Upper lobe of right lung (tissue), 1 donor: ENCODE data around the gene CXCL8. TPM values are rescaled to one million over a fixed set of nuclear protein-coding genes. Genes with fewer than 3 reads are reported as not detected.
A peak's percentile ranks its signal among the peaks of the same experiment; 100 is the strongest.

Experiments used
- ATAC-seq: fragments of 200-7000 bp; cut with Tn5 transposase; one replicate; pipeline ENCODE4 v1.9.1; 2020; ENCODE audit warnings: mild to moderate bottlenecking, moderate library complexity
- DNase-seq: peaks from one replicate; pipeline ENCODE4 v3.0.0-alpha.2; 2020
- H3K27ac ChIP-seq: fragments of 200-600 bp; one replicate; pipeline ENCODE4 v1.8.0; 2022
- H3K27me3 ChIP-seq: fragments of 200-600 bp; one replicate; pipeline ENCODE4 v1.8.0; 2022; ENCODE audit warnings: mild to moderate bottlenecking
- H3K36me3 ChIP-seq: fragments of 200-600 bp; one replicate; pipeline ENCODE4 v1.8.0; 2022
- H3K4me1 ChIP-seq: fragments of 200-600 bp; one replicate; pipeline ENCODE4 v1.8.0; 2022
- H3K4me3 ChIP-seq: fragments of 200-600 bp; one replicate; pipeline ENCODE4 v1.8.0; 2022; ENCODE audit warnings: mild to moderate bottlenecking
- H3K9me3 ChIP-seq: fragments of 200-600 bp; one replicate; pipeline ENCODE4 v1.8.0; 2022
- CTCF ChIP-seq: fragments of 200-600 bp; IDR thresholded peaks from one replicate; pipeline ENCODE4 v1.8.0; 2022; ENCODE audit warnings: antibody characterized with exemption
- intact Hi-C: fragments of 100-400 bp; cut with DNase I; formaldehyde crosslinking; loops from one replicate; pipeline ENCODE4 v1.11.0; 2022
- total RNA-seq: library from RNA; stranded (reverse); fragmentation: NEBNext Ultra II Directional; extraction: Animal tissue kit (Norgen Biotek cat#: 25700); gene quantifications from one replicate; pipeline ENCODE4 v1.2.1, GENCODE V29; 2021
- donor health status: DM: no; HTN: yes; CAD: no; lungs with severe emphysema.

CXCL8 gene
- total RNA-seq, 1 donor from 2014 or later: 10.7 TPM

DNA sequence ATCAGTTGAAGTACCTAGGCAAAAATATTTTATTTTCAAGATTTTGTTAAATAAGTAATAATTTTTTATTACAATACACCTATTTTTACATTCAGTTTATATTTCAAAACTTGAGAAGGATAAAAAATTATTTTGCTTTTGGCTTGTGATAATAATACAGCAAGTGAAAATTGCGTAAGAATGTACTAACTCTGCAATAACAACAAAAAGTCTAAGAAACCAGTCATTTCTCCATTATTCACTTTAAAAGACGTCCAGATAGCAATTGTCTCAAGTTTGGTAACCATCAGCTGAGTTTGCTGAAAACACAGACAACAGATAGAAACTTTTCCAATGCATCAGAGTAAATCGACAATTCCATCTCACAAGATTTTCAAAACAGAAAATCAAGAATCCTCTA, 12.1 kb downstream of the CXCL8 start:
- Histone ChIP-seq H3K36me3 (no peaks in the 10 kb centered on the region), H3K9me3 (no peaks in the 10 kb centered on the region), H3K4me3 (no peak overlapping the region), H3K27me3 (no peaks in the 10 kb centered on the region), H3K4me1 (no peaks in the 10 kb centered on the region), H3K27ac (no peak overlapping the region)
- intact Hi-C loops: no loop called here
- no peak for DNase-seq
- no peak for TF ChIP-seq CTCF
- ATAC-seq: no peak

- DNase-seq (no peak), ATAC-seq (no peak)
- H3K4me3 ChIP-seq: no peak overlapping the region
- H3K36me3 ChIP-seq: no peaks in the 10 kb centered on the region
- no peak overlapping the region for H3K27ac ChIP-seq
- H3K4me1 ChIP-seq: no peaks in the 10 kb centered on the region
- H3K9me3 ChIP-seq: no peaks in the 10 kb centered on the region
- no peak for TF ChIP-seq CTCF
- H3K27me3 ChIP-seq: no peaks in the 10 kb centered on the region
- intact Hi-C loops: no loop called here
Observed at GRCh38 chr4:73753215-73753614, 12.8 kb downstream of the CXCL8 start.

- ATAC-seq (no peak), DNase-seq (no peak)
- Histone ChIP-seq H3K27ac (no peak overlapping the region), H3K27me3 (no peaks in the 10 kb centered on the region), H3K36me3 (no peaks in the 10 kb centered on the region), H3K4me3 (no peak overlapping the region), H3K9me3 (no peaks in the 10 kb centered on the region), H3K4me1 (no peaks in the 10 kb centered on the region)
- intact Hi-C loops: no loop called here
- TF ChIP-seq CTCF: no peak
Observed at GRCh38 chr4:73754934-73755333, 14.6 kb downstream of the CXCL8 start.

DNA sequence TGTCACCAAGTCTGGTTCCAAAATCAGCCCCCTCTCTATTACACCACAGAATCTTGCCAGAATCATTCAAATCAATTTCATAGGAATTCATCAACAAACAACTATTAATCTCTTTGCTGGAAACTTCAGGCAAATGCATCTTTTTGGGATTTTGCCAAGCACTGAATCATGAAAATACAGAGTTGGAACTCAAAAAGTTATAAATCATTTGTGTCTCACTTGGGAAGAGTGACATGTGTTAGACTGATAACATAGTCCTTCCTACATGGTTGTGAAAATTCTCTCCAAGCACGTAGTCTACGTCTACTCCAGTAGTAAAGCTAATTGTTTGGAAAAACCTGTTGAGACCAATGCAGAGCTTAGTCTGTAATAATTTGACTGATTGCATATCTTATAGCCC, 19.0 kb downstream of the CXCL8 start:
- Histone ChIP-seq H3K27me3 (no peaks in the 10 kb centered on the region), H3K9me3 (no peaks in the 10 kb centered on the region), H3K36me3 (no peaks in the 10 kb centered on the region), H3K27ac (no peak overlapping the region), H3K4me1 (no peaks in the 10 kb centered on the region), H3K4me3 (no peak overlapping the region)
- no peak for TF ChIP-seq CTCF
- ATAC-seq (no peak), DNase-seq (no peak)
- intact Hi-C loops: no loop called here

DNA sequence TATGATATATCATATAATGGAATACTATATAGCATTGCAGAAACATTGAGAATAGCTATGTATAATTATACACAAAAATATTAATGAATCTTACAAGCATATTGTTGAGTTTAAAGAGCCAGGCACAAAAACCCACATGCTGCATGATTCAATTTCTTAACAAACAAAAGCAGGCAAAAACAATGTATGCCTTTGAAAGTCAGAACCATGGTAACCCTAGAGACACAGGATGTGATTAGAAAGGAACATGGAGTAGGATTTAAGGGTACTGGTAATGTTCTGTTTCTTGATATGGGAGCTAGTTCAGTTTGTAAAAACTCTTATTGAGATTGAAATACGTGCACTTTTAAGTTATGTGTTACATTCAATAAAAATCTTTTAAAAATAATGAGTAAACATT, 21.5 kb downstream of the CXCL8 start:
- intact Hi-C loops: no loop called here
- H3K36me3 ChIP-seq: no peaks in the 10 kb centered on the region
- TF ChIP-seq CTCF: no peak
- H3K4me3 ChIP-seq: no peak overlapping the region
- DNase-seq (no peak), ATAC-seq (no peak)
- H3K27ac ChIP-seq: no peak overlapping the region
- H3K4me1 ChIP-seq: no peaks in the 10 kb centered on the region
- no peaks in the 10 kb centered on the region for H3K27me3 ChIP-seq
- H3K9me3 ChIP-seq: no peaks in the 10 kb centered on the region

GRCh38 chr4:73762409-73762808, 22.0 kb downstream of the CXCL8 start:
- Histone ChIP-seq H3K36me3 (no peaks in the 10 kb centered on the region), H3K27me3 (no peaks in the 10 kb centered on the region), H3K4me1 (no peaks in the 10 kb centered on the region), H3K27ac (no peak overlapping the region), H3K9me3 (no peaks in the 10 kb centered on the region), H3K4me3 (no peak overlapping the region)
- intact Hi-C loops: no loop called here
- DNase-seq: no peak
- no peak for TF ChIP-seq CTCF
- ATAC-seq: peak; percentile 54
